IPS-20b (cell line): ENCODE measurements around the gene RNF215.
"Not testable (repeated sequence)": the region's sequence is repeated elsewhere in the genome, so short reads cannot be mapped to it uniquely, and the experiment has no call there.

Source experiments
- H3K27ac ChIP-seq: one replicate; pipeline ENCODE4 v1.5.1; 2013; ENCODE audit warnings: low read length
- H3K27me3 ChIP-seq: 2 replicates; pipeline ENCODE4 v1.6.1; 2013; ENCODE audit warnings: mild to moderate bottlenecking, low read length, inconsistent platforms; ENCODE audit not compliant: insufficient read depth
- H3K36me3 ChIP-seq: 2 replicates; pipeline ENCODE4 v1.6.1; 2013; ENCODE audit warnings: low read depth, mild to moderate bottlenecking, inconsistent platforms, low read length, moderate library complexity; ENCODE audit not compliant: insufficient read depth
- H3K4me1 ChIP-seq: 2 replicates; pipeline ENCODE4 v1.6.1; 2013; ENCODE audit warnings: mild to moderate bottlenecking, control low read depth, inconsistent platforms, low read length, moderate library complexity; ENCODE audit not compliant: insufficient read depth
- H3K4me3 ChIP-seq: 2 replicates; pipeline ENCODE4 v1.5.1; 2013; ENCODE audit warnings: mild to moderate bottlenecking, low read length, inconsistent platforms
- H3K9ac ChIP-seq: 2 replicates; pipeline ENCODE4 v1.6.1; 2013; ENCODE audit warnings: low read depth, mild to moderate bottlenecking, inconsistent platforms, low read length, moderate library complexity
- H3K9me3 ChIP-seq: 2 replicates; pipeline ENCODE4 v1.6.1; 2013; ENCODE audit warnings: mild to moderate bottlenecking, low read depth, low read length, inconsistent platforms; ENCODE audit not compliant: insufficient read depth

Gene RNF215

GRCh38 chr22:30351226-30351625 is 36.0 kb downstream of the RNF215 start:
- H3K27me3 ChIP-seq = no peaks in the 10 kb centered on the region
- H3K9ac ChIP-seq = no peak overlapping the region
- no peaks in the 10 kb centered on the region; the same call in 1 of the 2 replicates for H3K4me1 ChIP-seq
- peaks cover 77% of the 10 kb centered on the region for H3K36me3 ChIP-seq
- H3K4me3 ChIP-seq = no peak overlapping the region
- H3K9me3 ChIP-seq = no peaks in the 10 kb centered on the region
- H3K27ac ChIP-seq = no peak overlapping the region

- no peak overlapping the region for H3K27ac ChIP-seq
- no peaks in the 10 kb centered on the region for H3K9me3 ChIP-seq
- H3K4me3 ChIP-seq = no peak overlapping the region
- H3K36me3 ChIP-seq = peaks cover 94% of the 10 kb centered on the region
- no peaks in the 10 kb centered on the region for H3K4me1 ChIP-seq
- H3K27me3 ChIP-seq = no peaks in the 10 kb centered on the region
- H3K9ac ChIP-seq = no peak overlapping the region
These were observed 38.4 kb downstream of the RNF215 start for GRCh38 chr22:30348809-30349208.

- no peak overlapping the region for H3K9ac ChIP-seq
- no peaks in the 10 kb centered on the region for H3K4me1 ChIP-seq
- no peaks in the 10 kb centered on the region for H3K27me3 ChIP-seq
- H3K9me3 ChIP-seq = no peaks in the 10 kb centered on the region
- H3K4me3 ChIP-seq = no peak overlapping the region
- no peak overlapping the region for H3K27ac ChIP-seq
- H3K36me3 ChIP-seq = peaks cover 95% of the 10 kb centered on the region
These were observed 38.8 kb downstream of the RNF215 start for GRCh38 chr22:30348404-30348803.

- Histone ChIP-seq H3K27ac (no peak overlapping the region), H3K36me3 (peaks cover 97% of the 10 kb centered on the region)
These were observed 39.8 kb downstream of the RNF215 start for GRCh38 chr22:30347255-30347892.

GRCh38 chr22:30344447-30345200 is 42.6 kb downstream of the RNF215 start:
- Histone ChIP-seq H3K27ac (no peak overlapping the region), H3K36me3 (peaks cover 97% of the 10 kb centered on the region), H3K4me3 (no peak overlapping the region), H3K4me1 (no peaks in the 10 kb centered on the region), H3K27me3 (no peaks in the 10 kb centered on the region), H3K9me3 (no peaks in the 10 kb centered on the region), H3K9ac (no peak overlapping the region)

More at GRCh38 chr22:30347255-30347892, 39.8 kb downstream of the RNF215 start:
- no peak overlapping the region for H3K4me3 ChIP-seq
- no peaks in the 10 kb centered on the region for H3K4me1 ChIP-seq
- H3K27me3 ChIP-seq = no peaks in the 10 kb centered on the region
- no peak overlapping the region for H3K9ac ChIP-seq
- no peaks in the 10 kb centered on the region for H3K9me3 ChIP-seq

GRCh38 chr22:30340911-30341685 is 46.1 kb downstream of the RNF215 start:
- H3K4me3 ChIP-seq = no peak overlapping the region
- H3K27ac ChIP-seq = no peak overlapping the region
- H3K9me3 ChIP-seq = no peaks in the 10 kb centered on the region
- H3K9ac ChIP-seq = no peak overlapping the region
- H3K27me3 ChIP-seq = no peaks in the 10 kb centered on the region
- H3K36me3 ChIP-seq = peaks cover 100% of the 10 kb centered on the region
- H3K4me1 ChIP-seq = no peaks in the 10 kb centered on the region

GRCh38 chr22:30338802-30339201 is 48.4 kb downstream of the RNF215 start:
- Histone ChIP-seq H3K36me3 (peaks cover 100% of the 10 kb centered on the region), H3K27me3 (no peaks in the 10 kb centered on the region), H3K9ac (no peak overlapping the region), H3K4me1 (no peaks in the 10 kb centered on the region), H3K27ac (no peak overlapping the region), H3K4me3 (no peak overlapping the region), H3K9me3 (no peaks in the 10 kb centered on the region)

GRCh38 chr22:30338341-30338740 is 48.9 kb downstream of the RNF215 start:
- not testable (repeated sequence) for H3K4me3 ChIP-seq, H3K9me3 ChIP-seq, H3K27ac ChIP-seq, H3K9ac ChIP-seq, H3K4me1 ChIP-seq, H3K27me3 ChIP-seq
- peaks cover 100% of the 10 kb centered on the region for H3K36me3 ChIP-seq

- H3K36me3 ChIP-seq = peaks cover 100% of the 10 kb centered on the region
- H3K27me3 ChIP-seq = no peaks in the 10 kb centered on the region
- H3K9me3 ChIP-seq = no peaks in the 10 kb centered on the region
- H3K27ac ChIP-seq = no peak overlapping the region
- no peaks in the 10 kb centered on the region for H3K4me1 ChIP-seq
- no peak overlapping the region for H3K4me3 ChIP-seq
- H3K9ac ChIP-seq = no peak overlapping the region
These were observed 49.8 kb downstream of the RNF215 start for GRCh38 chr22:30337461-30337778.

GRCh38 chr22:30336752-30337460 is 50.3 kb downstream of the RNF215 start:
- Histone ChIP-seq H3K36me3 (peaks cover 99% of the 10 kb centered on the region), H3K4me1 (no peaks in the 10 kb centered on the region), H3K27ac (no peak overlapping the region)

GRCh38 chr22:30335236-30335635 is 52.0 kb downstream of the RNF215 start:
- Histone ChIP-seq H3K4me3 (no peak overlapping the region), H3K9me3 (no peaks in the 10 kb centered on the region), H3K27me3 (no peaks in the 10 kb centered on the region), H3K36me3 (peaks cover 93% of the 10 kb centered on the region), H3K4me1 (no peaks in the 10 kb centered on the region), H3K27ac (no peak overlapping the region), H3K9ac (no peak overlapping the region)

More at GRCh38 chr22:30336752-30337460, 50.3 kb downstream of the RNF215 start:
- H3K9me3 ChIP-seq = no peaks in the 10 kb centered on the region
- H3K4me3 ChIP-seq = no peak overlapping the region
- H3K27me3 ChIP-seq = no peaks in the 10 kb centered on the region
- no peak overlapping the region for H3K9ac ChIP-seq
